CD1c-positive myeloid dendritic cell (primary cell): ENCODE measurements around the gene GRXCR1.
A peak's percentile ranks its signal among the peaks of the same experiment; 100 is the strongest.

Source experiments
- DNase-seq: peaks from one replicate; pipeline ENCODE4 v3.0.0-alpha.2; 2016; ENCODE audit errors: extremely low spot score

Gene GRXCR1

DNA sequence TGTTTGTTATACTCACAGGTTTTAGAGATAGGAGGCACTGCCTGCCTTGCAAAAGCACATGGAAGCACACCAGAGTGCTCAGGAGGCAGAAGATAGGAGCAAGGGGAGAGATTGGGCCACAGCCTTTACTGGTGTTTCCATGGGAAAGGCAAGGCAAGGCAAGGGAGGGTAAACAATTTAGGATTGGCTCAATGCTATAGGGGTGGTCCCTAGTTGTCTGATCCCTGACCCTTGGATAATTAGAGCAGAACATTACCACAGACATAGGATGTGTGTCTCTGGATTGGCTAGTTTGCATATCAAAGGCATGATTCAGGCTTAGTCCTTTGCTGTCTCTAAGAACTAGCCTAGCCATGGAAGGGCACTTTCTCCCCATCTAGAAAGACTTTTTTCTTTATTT is 36.1 kb downstream of the GRXCR1 start:
- DNase-seq: no peak

DNA sequence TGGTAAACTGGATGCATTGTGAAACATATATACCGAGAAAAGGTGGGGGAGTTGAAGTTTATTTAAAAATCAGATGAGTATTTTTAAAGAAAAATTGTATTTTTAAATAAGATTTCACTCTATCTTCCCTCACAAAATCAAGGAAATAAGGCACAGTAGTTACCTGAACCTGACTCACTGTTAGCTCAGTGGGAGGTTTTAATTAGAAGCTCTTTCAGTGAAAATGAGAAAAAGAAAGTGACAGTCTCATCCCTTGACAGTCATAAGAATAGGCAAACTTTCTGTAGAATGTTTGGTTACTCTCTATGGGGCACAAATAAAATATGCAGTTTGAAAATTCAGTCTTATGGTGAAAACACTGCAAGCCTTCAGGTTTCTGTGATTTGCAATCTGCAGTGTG is 49.7 kb downstream of the GRXCR1 start:
- no peak for DNase-seq

DNA sequence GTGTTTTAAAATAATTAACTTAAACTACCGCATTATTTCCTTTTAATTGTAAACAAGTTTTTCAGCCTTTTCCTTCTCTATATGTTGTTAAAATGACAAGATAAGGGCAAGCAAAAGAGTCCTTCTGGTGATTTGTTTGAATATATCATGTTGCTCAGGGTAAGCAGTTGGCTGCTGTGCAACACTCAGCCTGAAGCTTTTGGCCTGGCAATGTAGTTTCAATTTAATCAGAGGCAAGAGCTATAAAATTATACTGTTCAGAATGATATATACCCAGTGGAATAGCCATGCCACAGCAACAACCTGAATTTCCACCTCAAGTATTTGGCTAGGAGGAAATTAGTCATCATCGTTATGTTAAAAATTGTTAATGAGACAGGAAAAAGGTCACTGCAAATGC is 53.4 kb downstream of the GRXCR1 start:
- no peak for DNase-seq

DNA sequence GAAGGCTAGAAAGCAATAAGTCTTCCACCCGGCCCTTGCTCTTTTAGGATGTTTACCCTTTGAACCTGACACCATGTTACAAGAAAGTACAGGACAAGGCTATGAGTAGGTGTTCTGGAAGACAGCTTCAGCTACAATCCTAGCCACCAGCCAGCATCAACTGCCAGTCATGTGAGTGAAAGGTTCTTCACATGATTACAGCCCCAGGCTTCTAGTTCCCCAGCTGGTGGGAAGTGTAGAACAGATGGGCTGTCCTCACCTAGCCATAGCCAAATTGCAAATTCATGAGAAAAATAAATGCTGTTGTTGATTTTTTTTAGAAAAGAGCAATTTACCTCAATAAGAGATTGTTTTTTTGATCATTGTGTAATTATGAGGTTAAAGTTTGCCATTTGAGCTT is 60.8 kb downstream of the GRXCR1 start:
- no peak for DNase-seq

DNA sequence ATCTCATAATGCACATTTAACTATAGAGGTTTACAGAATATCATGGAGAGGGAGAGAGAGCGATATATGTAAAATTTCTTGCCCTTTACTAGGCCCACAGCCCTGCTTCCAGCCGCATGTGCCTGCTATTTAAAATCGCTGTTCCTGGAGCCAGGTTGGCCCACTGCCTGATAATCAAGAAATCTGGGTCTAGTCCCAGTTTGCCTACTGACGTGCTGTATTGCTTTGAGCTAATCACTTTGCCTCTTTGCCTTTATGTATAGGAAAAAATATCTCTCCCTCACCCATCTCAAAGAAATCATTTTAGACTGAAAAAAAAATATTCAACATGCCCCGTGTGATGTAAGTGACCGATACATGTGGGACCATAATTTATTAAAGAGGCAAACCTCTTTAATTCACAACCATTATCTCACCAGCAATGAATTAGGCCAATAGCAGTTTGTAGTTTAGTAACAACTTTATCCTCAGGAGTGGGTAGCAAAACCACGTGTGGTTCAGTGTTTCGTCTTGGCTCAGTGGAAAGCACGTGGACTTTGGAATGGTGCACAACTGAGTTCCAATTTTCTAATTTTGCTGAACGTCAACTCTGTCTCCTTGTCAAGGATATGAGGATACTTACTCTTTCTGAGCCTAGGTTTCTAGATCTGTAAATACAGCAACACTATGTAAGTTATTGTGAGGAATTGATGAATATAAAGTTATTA is 62.6 kb downstream of the GRXCR1 start:
- DNase-seq: no peak

DNA sequence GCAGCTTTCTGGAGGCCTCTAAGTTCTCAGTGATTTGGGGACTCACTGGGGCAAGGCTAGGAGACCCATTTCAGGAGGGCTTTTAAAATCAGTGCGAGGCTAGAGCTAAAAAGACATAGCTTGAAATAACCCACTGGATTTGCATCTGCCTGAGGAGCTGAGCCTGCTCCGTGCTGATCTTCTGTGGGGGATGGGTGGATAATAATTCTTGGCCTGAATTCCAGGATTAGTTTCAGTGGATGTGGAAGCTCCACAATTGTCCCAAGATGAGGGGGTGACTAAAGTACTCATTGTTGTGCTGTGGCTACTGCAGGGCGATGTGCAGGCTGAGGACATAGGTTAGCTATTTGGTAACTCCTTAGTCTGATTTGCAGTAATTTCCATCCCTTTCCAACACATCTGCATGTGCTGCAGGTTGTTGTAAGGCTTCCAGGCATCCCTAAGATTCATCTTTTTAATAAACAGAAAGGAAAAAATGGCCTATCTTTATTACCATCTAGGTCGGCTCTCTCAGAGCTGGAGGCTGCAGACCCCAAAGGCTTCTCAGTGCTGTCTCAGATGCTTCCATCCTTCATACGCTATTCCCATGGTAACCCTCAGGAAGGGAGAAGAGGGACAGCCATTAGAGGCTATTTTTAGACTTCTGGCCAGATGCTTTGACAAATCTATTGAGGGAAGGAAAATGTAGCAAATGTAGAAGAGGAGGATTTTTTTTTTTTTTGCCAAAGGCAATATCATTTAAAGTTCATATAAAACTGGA is 63.4 kb downstream of the GRXCR1 start:
- no peak for DNase-seq

DNA sequence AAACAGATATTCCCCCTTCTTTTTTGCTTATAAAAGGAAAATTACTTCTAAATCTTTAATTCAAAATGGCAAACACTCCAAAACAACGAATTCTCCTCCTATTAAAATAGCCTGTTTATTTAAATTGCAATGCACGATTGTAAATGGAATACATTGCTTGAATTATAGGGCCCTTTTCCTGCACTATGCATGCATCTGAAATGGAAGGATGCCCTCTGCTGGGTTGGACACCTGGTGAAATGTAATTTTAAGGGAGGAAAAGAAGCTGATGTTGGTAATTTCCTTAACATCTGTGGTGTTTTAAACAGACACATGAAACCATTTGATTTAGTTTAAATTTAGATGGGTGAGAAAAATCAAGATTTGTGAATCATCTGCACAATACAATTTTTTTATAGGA is 72.8 kb downstream of the GRXCR1 start:
- DNase-seq: no peak

DNA sequence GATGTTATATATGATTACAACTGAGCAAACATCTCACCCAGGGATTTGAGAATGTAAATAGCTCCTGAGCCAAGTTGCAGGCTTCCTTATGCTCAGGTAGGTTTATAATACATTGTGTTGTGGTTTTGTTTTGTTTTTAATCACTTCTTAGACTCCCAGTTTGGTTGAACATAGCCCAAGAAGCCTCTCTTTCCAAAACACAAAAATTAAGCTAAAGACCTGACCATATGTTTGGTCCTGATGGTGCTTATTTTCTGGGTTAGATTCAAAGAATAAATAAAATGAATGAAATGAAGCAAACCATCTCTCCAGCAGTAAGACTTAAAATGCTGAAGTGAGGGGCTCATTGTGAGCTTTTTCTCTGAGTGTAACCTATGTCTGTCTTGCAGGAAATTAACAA is 93.5 kb downstream of the GRXCR1 start:
- DNase-seq: no peak

DNA sequence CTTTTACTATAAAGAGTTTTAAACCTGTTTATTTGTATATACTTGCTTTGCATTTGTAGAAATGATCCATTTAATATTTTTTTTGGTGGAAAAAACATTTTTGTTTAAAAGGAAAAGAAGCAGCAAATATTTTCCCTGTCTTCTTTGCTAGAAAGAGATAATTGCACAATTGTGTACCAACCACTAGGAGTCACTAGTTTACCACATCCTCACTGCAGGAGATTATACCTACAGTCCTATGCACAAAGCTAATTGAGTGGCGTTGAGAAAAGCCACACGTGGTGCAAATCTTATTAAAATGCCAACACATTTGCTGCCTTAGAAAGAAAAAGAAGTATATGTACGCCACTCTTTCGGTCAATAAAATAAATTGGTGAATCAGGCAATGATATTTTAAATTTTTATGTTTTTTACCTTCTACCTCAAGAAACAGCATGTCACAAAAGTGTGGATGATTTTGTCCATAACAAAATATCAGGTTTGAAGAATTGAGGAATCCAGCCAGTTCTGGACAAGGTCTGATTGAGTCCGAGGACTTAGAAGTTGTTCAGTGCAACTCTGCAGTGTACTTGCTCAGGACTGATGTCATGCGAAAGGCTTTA is 102.9 kb downstream of the GRXCR1 start:
- peak; percentile 2 for DNase-seq

DNA sequence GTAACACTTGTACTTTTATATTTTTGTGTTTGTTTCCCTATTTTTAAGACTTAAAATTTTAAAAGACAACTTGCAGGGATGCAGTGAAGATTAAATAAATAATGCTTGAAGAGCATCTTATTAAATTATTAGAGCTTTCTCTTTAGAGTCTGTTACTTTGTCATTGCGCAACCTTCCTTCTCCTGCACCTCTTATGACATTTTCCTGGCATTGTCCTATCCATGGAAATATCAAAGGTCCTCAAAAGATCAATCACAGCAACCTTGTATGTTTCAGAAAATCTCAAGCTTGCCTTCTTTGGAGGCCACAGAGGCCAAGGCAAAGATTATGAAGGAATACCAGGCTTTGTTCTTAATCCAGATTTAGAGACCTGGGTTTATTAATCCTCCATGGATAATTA is 116.3 kb downstream of the GRXCR1 start:
- DNase-seq: no peak

DNA sequence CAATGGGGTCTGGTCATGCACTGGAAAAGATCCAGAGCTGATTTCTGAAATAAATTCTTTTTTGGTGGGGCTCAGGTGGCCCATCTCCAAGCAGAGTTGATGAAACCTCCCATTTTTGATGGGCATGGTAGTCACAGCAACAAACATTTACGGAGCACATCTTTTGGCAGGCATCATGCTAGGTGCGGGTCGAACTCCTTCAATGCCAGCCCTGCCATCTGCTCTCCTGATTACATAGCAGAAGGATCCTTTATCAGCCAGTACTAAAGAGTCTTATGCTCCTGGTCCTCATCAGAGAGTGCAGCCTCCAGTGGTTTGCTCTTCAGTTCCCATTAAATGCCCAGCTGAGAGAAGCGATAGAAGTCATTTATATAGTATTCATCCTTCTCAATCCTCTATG is 121.7 kb downstream of the GRXCR1 start:
- DNase-seq: no peak

DNA sequence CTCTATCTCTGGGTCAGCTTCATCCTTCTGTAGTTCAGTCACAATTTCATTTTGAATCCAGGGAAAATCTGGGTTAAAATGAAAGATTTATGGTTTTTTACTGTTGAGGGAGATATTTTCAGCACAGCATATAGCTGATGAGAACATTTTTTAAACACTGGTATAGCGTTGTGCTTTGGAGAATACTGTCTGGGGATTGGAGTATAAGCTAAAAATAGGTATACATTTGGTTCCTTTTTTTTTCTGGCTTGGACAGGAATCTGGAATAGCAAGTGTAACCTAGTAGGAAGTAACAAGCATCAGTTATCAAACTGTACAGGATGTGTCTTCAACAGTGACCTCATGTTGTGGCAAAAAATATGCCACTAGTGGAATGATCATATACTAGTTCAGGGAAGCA is 149.1 kb downstream of the GRXCR1 start:
- DNase-seq: no peak

DNA sequence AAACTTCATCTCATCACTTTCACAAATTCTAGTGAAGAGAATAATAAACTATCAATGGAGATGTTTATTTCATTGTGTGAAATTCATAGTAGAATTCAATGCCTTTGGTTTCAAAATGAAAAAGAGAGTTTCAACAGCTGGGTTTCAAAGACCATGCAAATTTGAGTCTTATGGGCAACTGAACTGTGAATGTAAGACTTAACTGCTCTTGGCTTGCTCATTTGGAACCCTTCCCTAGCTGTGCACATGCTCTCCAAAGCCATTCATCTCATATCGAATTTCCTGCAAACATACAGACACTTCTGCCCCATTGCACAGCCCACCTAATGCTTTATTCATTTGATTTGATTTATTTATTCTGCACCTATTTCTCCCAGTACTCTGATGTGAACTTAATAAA is 154.5 kb downstream of the GRXCR1 start:
- DNase-seq: no peak

DNA sequence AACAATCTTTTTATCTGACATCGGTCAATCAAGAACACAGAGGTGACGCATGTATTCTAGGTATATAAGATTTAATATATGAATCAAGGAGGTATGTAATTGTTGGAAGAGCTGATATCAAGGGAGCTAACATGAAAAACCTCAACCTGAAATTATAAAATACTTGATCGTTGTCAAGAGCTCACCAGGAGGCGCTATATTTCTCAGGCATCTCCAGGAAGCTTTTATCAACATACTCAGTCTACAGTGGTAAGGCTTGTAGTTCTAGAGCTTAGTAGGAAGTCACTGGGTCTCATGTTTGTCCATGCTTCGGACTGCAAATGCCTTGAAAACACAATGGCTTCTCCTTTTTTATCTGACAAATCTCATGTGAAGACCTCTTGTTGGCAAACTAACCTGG is 156.1 kb downstream of the GRXCR1 start:
- DNase-seq: no peak

DNA sequence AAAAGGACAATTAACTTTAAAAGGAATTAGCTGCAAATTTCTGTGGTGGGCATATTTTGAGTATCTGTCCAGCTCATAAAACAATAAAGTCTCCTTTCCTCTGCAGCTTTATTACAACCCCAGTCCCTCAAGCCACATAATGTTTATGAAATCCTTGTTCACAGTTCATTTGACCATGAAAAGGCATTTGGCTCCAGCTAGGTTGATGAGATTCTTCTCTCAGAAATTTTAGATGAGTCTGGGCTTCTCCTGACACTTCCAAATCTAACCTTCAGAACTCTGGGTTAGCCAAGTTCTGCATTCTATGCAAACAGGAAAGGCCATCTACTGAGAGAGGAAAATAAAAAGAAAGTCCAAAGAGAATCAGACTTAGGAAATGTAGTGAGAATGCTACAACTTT is 156.8 kb downstream of the GRXCR1 start:
- no peak for DNase-seq

DNA sequence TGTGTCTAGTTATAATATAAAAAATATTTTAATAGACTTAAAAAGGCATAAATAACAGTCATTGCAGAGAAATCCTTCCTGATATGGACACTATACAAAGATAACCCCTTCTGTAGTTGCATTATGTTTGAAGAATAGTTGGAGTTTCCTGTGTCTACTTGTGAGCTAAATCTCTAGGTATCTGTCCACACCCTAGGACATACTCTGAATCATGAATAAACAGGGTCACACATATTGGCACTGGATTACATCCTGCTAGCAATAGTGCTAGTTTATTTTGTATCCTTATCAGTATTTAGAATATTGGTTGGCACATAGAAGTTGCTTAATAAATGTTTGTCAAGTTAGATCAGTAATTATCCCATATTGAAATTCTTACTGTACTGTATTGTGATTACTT is 173.9 kb downstream of the GRXCR1 start:
- no peak for DNase-seq

DNA sequence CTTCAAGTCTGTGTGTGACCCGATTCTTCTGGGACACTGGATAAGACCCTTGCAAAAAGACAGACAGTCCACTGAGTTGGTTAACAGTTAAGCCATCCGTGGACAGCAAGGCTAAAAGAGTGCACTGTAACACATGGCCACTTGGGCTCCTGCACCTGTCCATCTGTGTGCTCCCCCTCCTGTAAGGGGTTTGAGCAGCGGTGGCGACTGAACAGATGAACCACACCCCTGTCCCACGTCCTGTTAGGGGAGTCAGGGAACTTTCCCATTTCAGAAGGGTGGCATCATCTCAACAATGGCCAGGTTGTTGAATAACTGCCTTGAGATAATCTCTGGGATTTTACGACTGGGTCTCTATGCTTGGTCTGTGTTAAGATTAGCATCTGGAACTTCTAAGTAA is 178.6 kb downstream of the GRXCR1 start:
- no peak for DNase-seq
